GM18858 (cell line): ENCODE results near the gene VARS1.
"Not testable (repeated sequence)": the region's sequence is repeated elsewhere in the genome, so short reads cannot be mapped to it uniquely, and the experiment has no call there.

Experiments used
- ATAC-seq: cut with Tn5 transposase; IDR thresholded peaks from one replicate; pipeline ENCODE4 v1.9.1; 2021; ENCODE audit not compliant: unreplicated experiment

The VARS1 gene

DNA sequence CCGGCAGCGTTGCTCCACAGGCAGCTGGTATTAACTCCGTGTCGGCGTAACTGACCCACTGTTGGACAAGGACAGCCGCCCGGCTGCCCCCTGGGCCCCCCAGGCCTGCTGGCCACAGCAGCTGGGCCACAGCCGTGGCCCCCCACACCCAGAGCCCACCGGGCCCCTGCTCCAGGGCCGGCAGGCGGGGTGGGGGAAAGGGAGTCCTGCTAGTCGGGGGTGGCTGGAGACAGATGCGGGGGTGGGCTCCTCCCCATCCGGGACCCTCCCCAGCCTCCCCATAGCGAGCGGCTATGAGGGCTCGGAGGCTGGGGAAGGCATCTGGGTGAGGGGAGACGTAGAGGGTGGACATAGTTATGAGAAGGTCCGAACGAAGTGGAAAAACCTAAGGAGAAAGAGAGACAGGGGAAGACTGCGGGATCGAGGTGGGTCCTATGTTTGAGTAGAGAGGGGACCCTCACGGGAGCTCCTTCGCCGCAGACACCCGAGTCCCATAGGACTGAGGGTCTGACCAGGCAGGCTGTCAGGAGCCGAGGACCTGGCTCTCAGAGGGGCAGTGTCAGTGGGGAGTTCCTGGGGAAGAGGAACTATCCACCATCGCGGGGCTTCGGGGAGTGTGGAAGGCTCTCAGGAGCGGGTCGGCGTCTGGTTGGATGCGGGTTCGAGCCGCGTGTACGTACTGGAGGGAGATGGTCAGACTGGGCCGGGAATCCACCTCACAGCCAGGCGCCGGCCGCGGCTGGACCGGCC lies 511 bp downstream of the VARS1 start:
- no peak for ATAC-seq

DNA sequence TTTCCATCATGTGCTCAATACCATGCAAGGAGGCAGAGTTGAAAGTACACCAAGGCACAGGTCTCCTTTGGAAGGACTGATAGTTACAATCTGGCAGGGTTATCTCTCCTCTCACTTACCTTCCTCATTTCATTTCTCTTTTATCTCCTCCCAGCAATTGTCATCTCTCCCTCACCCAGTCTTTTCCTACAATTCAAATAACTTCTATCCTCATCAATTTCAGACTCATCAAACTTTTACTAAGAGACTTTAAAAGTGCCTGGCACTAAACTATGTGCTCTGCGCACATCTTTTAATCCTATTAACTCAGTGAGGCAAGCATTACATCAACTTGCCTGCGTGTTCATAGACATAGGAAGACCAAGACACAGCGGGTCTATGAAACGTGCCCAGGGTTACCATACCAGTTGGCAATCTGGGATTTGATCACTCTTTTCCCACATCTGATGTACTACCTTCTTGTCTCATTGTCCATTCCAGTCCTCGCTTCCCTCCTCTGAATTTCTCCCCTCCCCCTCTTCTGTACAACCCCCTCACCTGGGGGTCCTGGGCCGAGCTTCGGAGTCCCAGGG lies 1.2 kb downstream of the VARS1 start:
- ATAC-seq = no peak

DNA sequence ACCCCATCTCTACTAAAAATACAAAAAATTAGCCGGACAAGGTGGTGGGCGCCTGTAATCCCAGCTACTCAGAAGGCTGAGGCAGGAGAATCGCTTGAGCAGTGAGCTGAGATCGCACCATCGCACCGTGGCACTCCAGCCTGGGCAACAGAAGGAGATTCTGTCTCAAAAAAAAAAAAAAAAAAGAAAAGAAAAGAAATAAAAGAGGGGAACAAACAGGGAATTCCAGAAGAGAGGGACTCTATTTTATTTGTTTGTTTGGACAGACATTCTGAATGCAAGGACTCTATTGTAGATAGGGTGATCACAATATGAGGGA lies 1.7 kb downstream of the VARS1 start:
- not testable (repeated sequence) for ATAC-seq

DNA sequence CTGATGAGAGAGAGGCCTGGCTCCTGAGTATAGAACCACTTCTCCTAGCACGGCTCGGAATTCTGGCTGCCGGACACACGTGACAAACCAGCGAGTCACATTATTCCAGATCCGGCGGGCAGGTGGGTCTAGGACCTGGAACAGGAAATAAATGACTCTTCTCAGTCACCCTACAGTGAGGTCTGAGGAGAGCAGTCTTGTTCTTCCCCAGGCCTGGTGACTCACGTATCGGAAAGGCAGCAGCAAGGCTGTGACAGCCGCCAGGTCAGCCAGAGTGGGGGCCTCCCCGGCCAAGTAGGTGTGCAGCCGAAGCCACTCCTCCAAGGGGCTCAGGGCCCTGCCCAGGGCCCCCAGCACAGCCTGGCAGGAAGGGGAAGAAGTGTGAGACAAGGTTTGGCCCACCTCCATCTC lies 2.8 kb downstream of the VARS1 start:
- no peak for ATAC-seq

DNA sequence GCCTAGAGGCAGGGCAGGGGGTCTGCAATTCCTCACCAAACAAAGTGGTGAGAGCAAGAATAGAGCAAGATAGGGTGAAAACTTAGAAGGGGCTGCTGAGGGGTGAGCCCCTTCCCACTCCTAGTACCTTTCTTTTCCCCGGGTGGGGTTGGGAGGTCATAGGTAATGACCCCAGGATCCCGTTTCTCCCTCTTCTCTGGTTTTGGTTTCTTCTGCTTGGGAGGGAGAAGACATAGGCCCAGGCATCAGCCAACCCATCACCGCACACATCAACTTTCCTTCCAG lies 3.5 kb downstream of the VARS1 start:
- ATAC-seq = no peak

DNA sequence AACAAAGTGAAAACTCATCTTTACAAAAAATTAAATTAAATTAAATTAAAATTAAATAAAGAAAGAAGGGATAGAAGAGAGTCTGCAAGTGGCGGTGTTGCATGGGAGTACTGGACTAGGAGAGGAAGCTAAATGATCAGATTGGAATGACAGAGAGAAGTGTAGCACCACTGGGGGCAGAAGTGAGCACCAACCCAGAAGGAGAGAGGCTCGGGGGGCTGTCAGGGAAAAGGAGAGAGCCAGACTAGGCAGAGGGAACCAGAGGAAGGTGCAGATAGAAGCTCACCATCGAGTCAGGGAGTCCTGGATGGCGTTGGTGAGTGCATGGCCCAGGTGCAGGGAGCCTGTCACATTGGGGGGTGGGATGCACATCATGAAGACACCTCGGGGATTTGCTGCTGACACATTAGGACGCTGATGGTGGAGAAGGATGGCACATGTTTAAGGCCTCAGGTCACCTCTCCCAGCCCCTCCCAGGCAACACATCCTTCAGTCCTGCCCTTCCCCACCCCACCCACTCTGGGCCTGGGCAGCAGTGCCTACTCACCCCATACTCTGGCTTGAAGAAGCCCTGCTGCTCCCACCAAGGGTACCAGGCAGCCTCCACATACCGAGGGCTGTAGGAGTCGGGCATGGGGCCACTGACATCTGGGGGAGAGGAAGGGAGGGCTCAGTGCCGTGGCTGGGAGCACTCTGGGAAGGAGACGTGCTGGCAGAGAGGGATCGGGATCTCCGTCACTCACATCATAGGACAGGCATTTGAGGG lies 4.0 kb downstream of the VARS1 start:
- ATAC-seq = no peak

DNA sequence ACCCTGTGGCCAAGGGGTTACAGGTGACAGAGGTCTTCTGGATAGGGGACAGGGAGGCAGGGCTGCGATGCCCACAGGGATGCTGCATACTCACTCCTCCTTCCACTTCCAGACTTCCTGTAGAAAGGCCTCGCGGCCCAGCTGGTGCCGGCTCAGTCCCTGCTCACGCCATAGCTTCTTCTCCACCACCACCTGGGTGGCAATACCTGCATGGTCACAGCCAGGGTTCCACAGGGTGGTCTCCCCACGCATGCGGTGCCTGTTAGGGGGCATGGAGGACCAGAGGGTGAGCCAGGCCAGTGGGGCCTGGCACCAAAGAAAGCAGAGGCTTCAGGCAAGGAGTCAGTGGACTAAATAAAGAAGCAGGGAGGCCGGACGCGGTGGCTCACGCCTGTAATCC lies 10.1 kb downstream of the VARS1 start:
- no peak for ATAC-seq

DNA sequence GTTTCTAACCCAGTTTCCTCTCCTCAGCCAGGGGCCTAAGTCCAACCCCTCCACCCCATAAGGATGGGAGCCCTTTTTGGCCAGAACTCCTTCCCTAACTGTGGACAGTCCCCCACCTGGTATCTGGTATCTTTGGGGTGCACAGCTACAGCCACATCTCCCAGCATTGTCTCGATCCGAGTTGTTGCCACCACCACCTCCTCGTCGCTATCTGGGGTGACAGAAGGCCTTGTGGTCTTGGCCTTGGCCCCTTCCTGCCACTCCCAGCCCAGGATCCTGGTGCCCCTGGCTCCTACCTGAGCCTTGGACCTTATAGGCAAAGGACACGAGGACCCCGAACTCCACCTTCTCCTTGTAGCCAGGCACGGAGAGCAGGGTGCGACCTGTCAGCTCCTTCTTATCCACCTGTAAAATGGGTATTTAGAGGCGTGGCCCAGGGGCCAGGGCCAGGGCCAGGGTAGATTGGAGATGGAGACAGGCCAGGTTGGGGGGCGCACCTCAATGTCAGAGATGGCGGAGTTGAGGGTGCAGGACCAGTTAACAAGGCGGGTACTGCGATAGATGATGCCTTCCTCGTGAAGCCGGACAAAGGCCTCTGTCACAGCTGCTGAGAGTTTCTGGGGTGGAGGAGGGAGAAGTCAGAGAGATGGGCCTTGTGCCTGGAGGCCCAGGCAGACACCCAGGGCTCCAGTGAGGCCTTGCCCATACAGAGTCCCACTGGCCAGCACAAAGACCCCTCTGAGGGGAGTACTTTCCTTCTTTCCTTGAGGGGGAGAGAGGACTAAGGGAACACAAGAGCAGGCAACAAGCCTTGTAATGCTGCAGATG lies 11.2 kb downstream of the VARS1 start:
- no peak for ATAC-seq

DNA sequence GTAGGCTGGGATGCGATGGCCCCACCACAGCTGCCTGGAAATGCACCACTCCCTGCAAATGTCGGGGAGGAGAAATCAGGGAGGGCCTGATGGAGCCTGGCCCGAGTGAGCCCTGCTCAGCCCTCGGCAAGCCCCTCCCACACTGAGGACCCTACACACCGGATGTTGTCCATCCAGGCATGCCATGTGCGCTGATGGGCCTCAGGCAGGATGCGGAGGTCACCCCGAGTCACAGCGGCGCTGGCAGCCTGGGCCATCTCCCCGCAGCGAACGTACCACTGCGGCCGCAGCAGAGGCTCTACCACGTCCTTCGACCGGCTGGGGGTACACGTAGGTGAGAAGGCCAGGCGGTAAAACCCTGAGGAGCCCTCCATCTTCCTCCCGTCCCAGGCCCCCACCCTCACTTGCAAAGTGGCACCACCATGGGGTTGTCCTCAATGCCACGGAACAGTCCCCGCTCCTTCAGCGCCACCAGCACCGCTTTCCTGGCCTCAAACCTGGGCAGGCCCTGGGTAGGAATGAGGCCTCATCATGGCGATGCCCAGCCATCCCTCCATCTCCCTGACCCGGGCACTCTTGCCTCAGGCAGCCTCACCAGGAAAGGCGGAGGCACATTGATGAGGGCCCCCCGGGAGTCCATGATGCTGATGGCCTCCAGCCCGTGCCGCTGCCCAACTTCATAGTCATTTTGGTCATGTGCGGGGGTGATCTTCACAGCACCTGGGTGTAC lies 13.3 kb downstream of the VARS1 start:
- no peak for ATAC-seq

DNA sequence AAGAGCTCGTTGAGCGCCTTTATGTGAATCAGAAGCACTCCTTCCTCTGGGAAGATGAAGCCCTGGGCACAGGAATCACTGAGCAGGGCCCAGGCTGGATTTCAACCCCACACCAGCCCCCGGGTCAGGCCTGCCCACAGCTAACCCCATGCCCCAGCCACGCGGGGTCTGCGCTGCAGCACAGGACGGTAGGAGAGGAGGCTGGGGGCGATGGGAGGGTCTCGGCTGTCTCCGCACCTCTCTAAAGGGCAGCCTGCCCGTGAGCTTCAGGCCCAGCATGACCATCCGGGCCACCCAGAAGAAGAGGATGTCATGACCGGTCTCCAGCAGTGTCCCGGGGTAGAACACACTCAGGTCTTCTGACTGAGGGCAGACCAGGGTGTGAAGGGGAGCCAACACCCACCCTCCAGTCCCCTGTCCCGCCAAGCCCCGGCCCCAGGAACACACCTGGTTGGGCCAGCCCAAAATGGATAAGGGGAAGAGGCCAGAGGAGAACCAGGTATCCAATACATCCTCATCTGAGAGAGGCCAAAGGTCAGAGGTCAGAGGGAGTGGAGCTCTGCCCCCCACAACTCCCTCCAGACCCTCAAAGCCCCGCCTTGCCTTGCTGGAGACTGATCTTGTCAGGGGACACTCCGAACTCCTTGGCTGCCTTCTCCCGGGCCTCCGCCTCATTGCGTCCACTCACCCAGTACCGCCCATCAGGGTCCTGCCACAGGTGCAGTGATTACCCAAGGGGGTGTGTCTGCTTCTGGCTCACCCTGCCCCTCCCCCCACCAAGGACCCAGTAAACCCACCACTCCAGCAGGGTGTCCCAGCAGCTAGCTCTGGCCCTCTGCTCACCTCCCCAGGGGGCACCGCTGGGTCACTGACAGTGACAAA lies 14.1 kb downstream of the VARS1 start:
- no peak for ATAC-seq

DNA sequence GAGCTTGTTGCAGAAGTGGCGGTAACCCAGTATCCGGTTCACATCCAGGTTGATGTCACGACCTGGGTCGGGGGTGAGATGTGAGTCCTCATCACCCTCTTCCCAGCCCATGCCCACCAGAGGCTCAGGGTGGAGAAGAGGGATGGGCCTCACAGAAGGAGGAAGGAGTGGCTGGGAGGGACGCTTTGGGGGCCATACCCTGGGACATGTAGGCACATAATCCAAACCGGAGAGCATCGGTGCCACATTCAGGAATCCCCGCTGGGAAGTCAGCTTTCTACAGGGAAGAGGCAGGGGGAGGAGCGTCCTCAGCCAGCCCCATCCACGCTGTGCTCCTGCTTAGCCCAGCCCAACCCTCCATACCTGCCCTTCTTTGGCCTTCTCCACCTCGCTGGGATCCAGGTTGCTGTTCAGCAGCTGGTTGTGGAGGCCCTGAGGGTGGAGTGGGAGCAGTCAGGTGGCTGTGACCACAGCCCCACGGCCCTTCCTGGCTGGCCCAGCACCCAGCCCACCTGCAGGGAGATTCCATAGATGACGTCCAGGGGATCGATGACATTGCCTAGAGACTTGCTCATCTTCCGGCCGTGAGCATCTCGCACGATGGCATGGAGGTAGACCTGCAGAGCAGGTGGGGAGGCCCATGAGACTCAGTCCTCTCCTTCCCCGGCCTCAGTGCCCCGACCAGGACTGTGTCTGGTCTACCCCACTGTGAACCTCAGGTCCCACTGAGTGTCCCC lies 14.9 kb downstream of the VARS1 start:
- no peak for ATAC-seq

DNA sequence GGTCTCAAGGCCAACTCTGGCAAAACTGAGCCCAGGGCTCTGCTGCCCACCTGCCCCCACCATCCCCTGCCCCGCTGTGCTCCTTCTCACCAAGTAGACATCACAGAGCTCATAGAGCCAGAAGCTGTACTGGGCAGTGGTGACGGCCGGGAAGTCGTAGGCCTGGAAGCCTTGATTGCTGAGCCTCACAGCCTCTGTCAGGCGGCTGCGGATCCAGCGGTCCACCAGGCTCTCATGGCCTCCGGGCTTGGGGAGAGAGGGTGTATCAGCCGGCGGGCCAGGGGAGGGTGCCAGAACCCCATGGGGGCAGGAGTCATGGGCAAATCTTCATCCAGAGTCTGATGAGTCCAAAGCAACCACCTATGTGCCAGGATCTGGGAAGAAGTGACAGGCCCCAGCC lies 15.6 kb downstream of the VARS1 start:
- ATAC-seq = no peak

DNA sequence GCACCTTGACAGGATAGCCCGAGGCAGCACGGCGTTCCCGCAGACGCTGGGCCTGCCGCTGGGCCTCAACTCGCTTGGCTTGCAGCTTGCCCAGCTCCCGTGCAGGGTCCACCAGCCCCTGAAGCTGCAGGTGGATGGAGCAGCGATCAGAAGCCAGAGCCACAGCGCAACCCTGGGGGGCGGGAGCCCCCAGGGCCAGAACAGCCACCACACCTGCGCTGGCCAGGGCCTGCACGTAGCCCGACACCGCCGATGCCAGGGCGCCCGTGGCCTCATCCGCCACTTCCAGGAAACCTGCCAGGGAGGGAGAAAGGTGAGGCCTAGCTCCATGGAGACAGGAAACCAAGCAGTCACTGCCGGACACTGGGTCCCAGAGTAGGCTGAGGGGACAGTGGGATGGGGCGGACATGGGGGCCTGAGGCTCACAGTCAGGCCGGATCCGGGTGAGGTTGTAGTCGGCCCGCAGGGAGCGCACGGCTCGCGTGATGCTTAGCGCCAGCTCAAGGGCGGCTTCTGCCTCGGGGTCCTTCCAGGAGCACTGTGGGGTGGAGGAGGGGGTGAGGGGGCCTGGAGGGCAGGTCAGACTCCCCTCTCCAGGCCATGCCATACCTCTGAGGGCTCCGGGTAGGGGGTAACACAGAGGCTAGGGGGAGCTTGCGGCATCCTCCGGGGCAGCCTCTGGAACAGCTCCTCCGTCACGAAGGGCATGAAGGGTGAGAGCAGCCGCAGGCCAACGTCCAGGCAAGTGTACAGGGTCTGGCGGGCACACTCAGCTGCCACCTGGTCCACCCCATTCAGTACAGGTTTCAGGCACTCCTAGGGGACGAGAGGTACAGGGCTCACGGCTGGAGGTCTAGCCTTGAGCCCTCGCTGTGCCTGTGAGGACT lies 16.3 kb downstream of the VARS1 start:
- no peak for ATAC-seq

DNA sequence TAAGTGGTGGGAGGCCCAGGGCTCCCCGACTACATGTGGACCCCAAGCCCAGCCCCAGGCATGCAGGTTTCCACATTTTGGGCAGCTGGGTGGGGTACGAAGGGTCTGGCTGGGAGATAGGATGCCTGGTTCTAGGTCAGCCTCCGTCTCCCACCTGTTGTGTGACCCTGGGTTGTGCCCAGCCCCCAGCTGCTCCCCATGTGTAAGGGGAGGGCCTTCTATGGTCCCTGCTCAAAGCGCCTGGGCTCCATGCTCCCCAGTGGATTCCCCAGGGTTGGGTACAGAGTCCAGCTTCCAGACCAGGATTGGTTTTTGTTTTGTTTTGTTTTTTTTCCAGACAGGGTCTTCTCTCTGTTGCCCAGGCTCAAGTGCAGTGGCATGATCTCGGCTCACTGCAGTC lies 17.4 kb downstream of the VARS1 start:
- ATAC-seq = no peak

DNA sequence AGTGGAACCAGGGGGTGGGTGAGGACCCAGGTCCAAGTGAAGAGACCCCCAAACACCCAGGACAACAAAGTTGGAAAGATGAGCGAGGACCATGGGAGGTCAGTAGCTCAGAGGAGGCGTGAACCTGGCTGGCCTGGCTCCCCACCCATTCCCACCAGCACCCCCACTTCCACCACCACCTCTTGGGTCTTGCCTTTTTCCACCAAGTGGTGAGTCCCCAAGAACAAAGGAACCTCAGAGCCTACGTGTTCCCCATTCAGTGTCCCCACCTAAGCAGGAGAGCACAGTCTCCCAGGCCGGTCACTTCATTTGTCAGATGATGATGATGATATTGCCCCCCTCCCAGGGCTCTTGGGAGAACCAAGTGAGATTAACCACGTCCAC lies 17.9 kb downstream of the VARS1 start:
- ATAC-seq = no peak

DNA sequence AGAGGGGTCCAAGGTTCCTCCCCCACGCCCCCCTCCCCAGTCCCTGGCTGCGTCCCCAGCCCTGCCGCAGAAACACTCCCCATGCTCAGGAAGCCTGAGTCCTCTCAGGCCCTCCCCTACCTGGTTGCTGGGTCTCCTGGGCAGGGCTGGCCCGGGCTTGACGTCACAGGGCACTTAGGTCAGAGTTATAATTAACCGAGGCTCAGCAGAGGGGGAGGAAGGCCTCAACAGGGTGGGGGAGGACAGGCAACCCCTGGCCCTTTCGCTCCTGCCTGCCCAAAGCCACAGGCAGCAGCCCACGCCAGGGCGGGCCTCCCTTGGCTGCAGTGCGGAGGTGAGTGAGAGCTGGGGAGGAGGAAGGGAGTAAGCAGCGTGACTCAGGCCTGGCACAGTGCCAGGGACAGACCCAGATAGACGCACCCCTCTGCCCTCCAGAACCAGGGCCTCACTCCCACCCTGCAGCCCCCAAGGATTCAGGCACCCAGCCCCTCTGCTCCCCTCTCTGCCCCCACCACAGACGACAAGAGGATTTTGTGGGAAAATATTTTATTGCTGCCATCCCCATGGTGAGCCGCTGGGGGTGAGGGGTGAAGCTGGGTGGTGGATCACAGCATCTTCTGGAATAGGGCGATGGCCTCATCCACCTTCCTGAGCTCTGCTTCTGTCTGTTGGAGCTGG lies 18.4 kb downstream of the VARS1 start, which contains the start of gene VWA7:
Gene VWA7 (minus strand): TSS at position 340 of the 678 bp plus-strand sequence. CDS start 549 bp downstream, outside the sequence.
- ATAC-seq = no peak

DNA sequence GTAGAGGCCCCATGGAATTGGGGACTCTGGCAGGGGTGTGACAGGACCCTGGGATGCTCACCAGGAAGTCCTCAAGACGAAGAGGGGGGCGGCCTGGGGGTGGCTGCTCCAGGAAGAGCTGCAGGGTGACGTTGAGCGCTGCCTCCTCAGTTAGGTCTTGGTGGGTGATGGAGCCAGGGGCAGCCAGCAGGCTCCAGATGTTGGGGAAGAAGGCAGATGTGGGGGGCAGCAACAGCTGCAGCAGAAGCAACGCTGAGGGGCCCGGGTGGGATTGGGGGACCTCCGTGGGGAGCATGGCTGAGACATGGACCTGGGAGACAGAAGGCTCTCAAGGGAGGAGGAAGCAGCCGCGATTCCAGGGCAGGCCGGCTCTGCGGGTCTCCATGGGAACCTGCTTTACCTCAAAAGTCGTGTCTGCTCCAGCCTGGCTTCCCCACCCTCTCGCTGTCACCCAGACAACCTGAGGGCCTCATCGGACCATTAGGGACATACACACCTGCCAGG lies 19.0 kb downstream of the VARS1 start:
- no peak for ATAC-seq
